Progenitor cell of endocrine pancreas (in vitro differentiated cells): ENCODE measurements around the gene SRSF3. TPM values are rescaled to one million over a fixed set of nuclear protein-coding genes. Genes with fewer than 3 reads are reported as not detected.
"Not testable (repeated sequence)": the region's sequence is repeated elsewhere in the genome, so short reads cannot be mapped to it uniquely, and the experiment has no call there.

ENCODE experiments used
- DNase-seq: peaks from one replicate; pipeline ENCODE4 v3.0.0; 2021; ENCODE audit warnings: low spot score; ENCODE audit not compliant: unreplicated experiment
- H3K27ac Mint-ChIP-seq: 2 replicates; pipeline ENCODE4 v1.8.0; 2021; ENCODE audit warnings: mild to moderate bottlenecking, moderate library complexity, mixed read lengths
- H3K27me3 Mint-ChIP-seq: 2 replicates; pipeline ENCODE4 v1.8.0; 2021; ENCODE audit warnings: mixed read lengths
- H3K36me3 Mint-ChIP-seq: 2 replicates; pipeline ENCODE4 v1.8.0; 2022; ENCODE audit warnings: mixed read lengths; ENCODE audit not compliant: insufficient read depth
- H3K4me1 Mint-ChIP-seq: 2 replicates; pipeline ENCODE4 v1.8.0; 2021; ENCODE audit warnings: low read depth, mixed read lengths
- H3K4me3 Mint-ChIP-seq: 2 replicates; pipeline ENCODE4 v1.8.0; 2021; ENCODE audit warnings: low read depth, mild to moderate bottlenecking, moderate library complexity, mixed read lengths
- H3K9me3 Mint-ChIP-seq: 2 replicates; pipeline ENCODE4 v1.8.0; 2021; ENCODE audit warnings: low read depth, mixed read lengths
- CTCF ChIP-seq: fragments of 200-600 bp; sonication (generic); IDR thresholded peaks from one replicate; pipeline ENCODE4 v1.5.0; 2021; ENCODE audit warnings: antibody characterized with exemption, mild to moderate bottlenecking; ENCODE audit not compliant: unreplicated experiment
- total RNA-seq: library from RNA; stranded (reverse); gene quantifications from 2 replicates; pipeline ENCODE4 v1.2.1, GENCODE V29; 2021

SRSF3 gene
- total RNA-seq, 1 donor from 2014 or later: 427 TPM

GRCh38 chr6:36600564-36601146, 6.5 kb downstream of the SRSF3 start:
- no peak for TF ChIP-seq CTCF
- Mint-ChIP-seq H3K27ac (no peak overlapping the region), H3K4me1 (peaks cover 49% of the 10 kb centered on the region), H3K27me3 (no peaks in the 10 kb centered on the region), H3K9me3 (no peaks in the 10 kb centered on the region), H3K4me3 (no peak overlapping the region), H3K36me3 (peaks cover 75% of the 10 kb centered on the region)
- no peak for DNase-seq

- H3K27ac Mint-ChIP-seq: peak overlapping the region; percentile 49
- H3K36me3 Mint-ChIP-seq: peaks cover 73% of the 10 kb centered on the region
- H3K27me3 Mint-ChIP-seq, H3K9me3 Mint-ChIP-seq, H3K4me3 Mint-ChIP-seq, DNase-seq: not testable (repeated sequence)
- peaks cover 50% of the 10 kb centered on the region for H3K4me1 Mint-ChIP-seq
Observed at GRCh38 chr6:36601818-36602217, 7.7 kb downstream of the SRSF3 start.

DNA sequence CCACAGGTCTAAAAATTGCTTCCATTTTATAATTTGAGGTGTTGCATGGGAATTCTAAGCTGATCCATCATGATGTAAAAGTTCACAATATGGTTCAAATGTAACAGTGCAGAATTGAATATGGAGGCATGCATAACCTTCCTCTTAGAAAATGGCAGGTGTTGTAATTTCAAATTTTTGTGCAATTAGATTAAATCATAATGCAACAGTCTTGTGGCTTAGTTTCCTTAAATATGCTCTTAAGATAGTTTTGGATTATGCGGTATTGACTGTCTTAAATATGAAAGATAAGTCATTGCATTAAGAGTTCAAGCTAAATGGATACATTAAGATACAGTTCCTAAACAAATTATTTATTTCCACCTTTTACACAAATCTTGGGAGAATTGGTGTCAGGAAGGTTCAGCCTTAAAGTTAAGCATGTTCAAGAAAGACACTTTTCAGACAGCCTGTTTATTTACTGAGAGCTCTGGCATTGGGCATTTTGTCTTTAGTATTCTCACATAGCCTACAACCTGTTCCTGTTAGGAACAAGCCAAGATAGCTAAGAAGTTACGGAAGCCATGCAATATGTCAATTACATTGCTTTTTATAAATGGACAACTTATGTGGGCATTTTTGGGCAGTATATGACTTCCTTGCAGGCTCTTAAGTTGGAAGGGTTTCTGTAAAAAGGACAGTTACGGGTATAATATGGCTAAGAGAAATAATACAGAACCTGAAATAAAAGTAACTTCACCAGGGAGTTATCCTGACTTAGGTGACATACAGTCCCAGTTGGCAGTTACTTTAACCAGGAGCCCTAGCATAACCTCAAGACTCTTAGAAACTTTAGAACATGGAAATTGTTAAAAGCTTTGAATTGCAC, 9.3 kb downstream of the SRSF3 start:
- H3K9me3 Mint-ChIP-seq: no peaks in the 10 kb centered on the region
- no peak for TF ChIP-seq CTCF
- H3K4me1 Mint-ChIP-seq: peaks cover 51% of the 10 kb centered on the region
- peaks cover 67% of the 10 kb centered on the region for H3K36me3 Mint-ChIP-seq
- H3K27me3 Mint-ChIP-seq: no peaks in the 10 kb centered on the region
- DNase-seq: no peak
- no peak overlapping the region for H3K4me3 Mint-ChIP-seq
- no peak overlapping the region for H3K27ac Mint-ChIP-seq

GRCh38 chr6:36604090-36605060, 10.2 kb downstream of the SRSF3 start:
- Mint-ChIP-seq H3K27me3 (no peaks in the 10 kb centered on the region), H3K4me3 (no peak overlapping the region), H3K36me3 (peaks cover 65% of the 10 kb centered on the region), H3K9me3 (no peaks in the 10 kb centered on the region), H3K4me1 (peaks cover 52% of the 10 kb centered on the region), H3K27ac (peak overlapping the region; percentile 86)
- TF ChIP-seq CTCF: no peak
- DNase-seq: no peak

- Mint-ChIP-seq H3K9me3 (no peaks in the 10 kb centered on the region), H3K4me1 (peaks cover 47% of the 10 kb centered on the region), H3K27ac (peak overlapping the region; percentile 86), H3K36me3 (peaks cover 63% of the 10 kb centered on the region), H3K27me3 (no peaks in the 10 kb centered on the region), H3K4me3 (no peak overlapping the region)
- DNase-seq: no peak
- no peak for TF ChIP-seq CTCF
Observed at GRCh38 chr6:36605143-36605542, 11.0 kb downstream of the SRSF3 start.
